GM12878 (cell line): Measurements from ENCODE around the gene CIDEC. TPM values are rescaled to one million over a fixed set of nuclear protein-coding genes. Genes with fewer than 3 reads are reported as not detected.
A peak's percentile ranks its signal among the peaks of the same experiment; 100 is the strongest.

Experiments used
- ATAC-seq: fragments of 200-7000 bp; cut with Tn5 transposase; 3 replicates; pipeline ENCODE4 v1.9.1; 2020; ENCODE audit warnings: mild to moderate bottlenecking, moderate library complexity
- BruUV-seq: library from RNA; stranded (reverse); fragments of 400-500 nt; replicated peaks from 2 replicates; lab custom pipeline; 2021; lab: Mats Ljungman, UMichigan
- CTCF ChIA-PET: fragments of 300-600 bp; sonication (Branson Sonifier 250); formaldehyde crosslinking; extraction: SDS; loops from one replicate; lab custom pipeline; 2021; ENCODE audit warnings: inconsistent platforms; lab: Yijun Ruan, JAX
- POLR2A ChIA-PET: fragments of 350-600 bp; formaldehyde crosslinking; extraction: SDS; loops from one replicate; lab custom pipeline; 2021; ENCODE audit warnings: inconsistent platforms; lab: Charles Lee
- RAD21 ChIA-PET: fragments of 300-600 bp; sonication (Branson Sonifier 250); formaldehyde crosslinking; loops from one replicate; lab custom pipeline; 2023; ENCODE audit warnings: antibody characterized with exemption; ENCODE audit not compliant: unreplicated experiment; lab: Charles Lee
- SMC1A ChIA-PET: fragments of 300-600 bp; sonication (Branson Sonifier 250); formaldehyde crosslinking; loops from one replicate; lab custom pipeline; 2023; ENCODE audit not compliant: unreplicated experiment, uncharacterized antibody; lab: Charles Lee
- DNase-seq: peaks from one replicate; pipeline ENCODE4 v3.0.0-alpha.2; 2011; ENCODE audit warnings: low read depth, low spot score
- FAIRE-seq: peaks from 3 replicates; lab custom pipeline; 2011; peaks lifted over from hg19 to GRCh38; lab: Jason Lieb, UNC
- H2AFZ ChIP-seq: 2 replicates; pipeline ENCODE4 v1.6.0; 2011; ENCODE audit warnings: low read depth, low read length, control low read depth; ENCODE audit not compliant: control insufficient read depth
- H3K27ac ChIP-seq: 2 replicates; pipeline ENCODE4 v1.5.1; 2011; ENCODE audit warnings: control low read depth; ENCODE audit not compliant: control insufficient read depth, insufficient read depth
- H3K27me3 ChIP-seq, 2 experiments: replicated peaks in 1 of 2; 2 replicates each; pipeline versions ENCODE4 v1.6.0 to v1.6.1; 2011; ENCODE audit warnings: low read length in 1 of 2; ENCODE audit not compliant: control insufficient read depth in 2 of 2, insufficient read depth in 2 of 2
- H3K36me3 ChIP-seq, 2 experiments: 2 replicates each; pipeline ENCODE4 v1.5.1; 2011; ENCODE audit warnings: low read length in 1 of 2; ENCODE audit not compliant: control insufficient read depth in 2 of 2, insufficient read depth in 2 of 2
- H3K4me1 ChIP-seq: 2 replicates; pipeline ENCODE4 v1.6.1; 2011; ENCODE audit warnings: mild to moderate bottlenecking, low read length, moderate library complexity, mixed read lengths; ENCODE audit not compliant: control insufficient read depth, insufficient read depth
- H3K4me2 ChIP-seq: 2 replicates; pipeline ENCODE4 v1.6.0; 2011; ENCODE audit warnings: control low read depth; ENCODE audit not compliant: control insufficient read depth, insufficient read depth
- H3K4me3 ChIP-seq: fragments of 200-600 bp; sonication (generic); 2 replicates; pipeline ENCODE4 v1.5.1; 2016
- H3K79me2 ChIP-seq: 2 replicates; pipeline ENCODE4 v1.6.0; 2011; ENCODE audit warnings: low read length; ENCODE audit not compliant: control insufficient read depth, insufficient read depth
- H3K9ac ChIP-seq: 2 replicates; pipeline ENCODE4 v1.8.0; 2011; ENCODE audit warnings: low read length, control low read depth, mixed read lengths; ENCODE audit not compliant: control insufficient read depth, insufficient read depth
- H3K9me3 ChIP-seq: replicated peaks from 3 replicates; pipeline ENCODE4 v1.5.1; 2011; ENCODE audit warnings: mild to moderate bottlenecking, low read length; ENCODE audit not compliant: control insufficient read depth, insufficient read depth
- H4K20me1 ChIP-seq: 2 replicates; pipeline ENCODE4 v1.6.0; 2011; ENCODE audit not compliant: control insufficient read depth, insufficient read depth
- BMI1 ChIP-seq: fragments of 450-650 bp; IDR thresholded peaks from 2 replicates; pipeline ENCODE4 v1.6.1; 2016; ENCODE audit warnings: mild to moderate bottlenecking, moderate library complexity, borderline replicate concordance
- CEBPB ChIP-seq, 2 experiments: fragments of 150-350 bp in 1 of 2; IDR thresholded peaks; 2 replicates each; pipeline ENCODE4 v1.6.1; 2012 to 2014; ENCODE audit warnings: low read depth in 2 of 2, low read length in 2 of 2, borderline replicate concordance in 1 of 2, inconsistent platforms in 1 of 2
- CHD2 ChIP-seq: IDR thresholded peaks from 2 replicates; pipeline ENCODE4 v1.6.1; 2011; ENCODE audit warnings: low read depth, low read length, improper control_type of control experiment, borderline replicate concordance
- HDGF ChIP-seq: fragments of 450-650 bp; IDR thresholded peaks from 2 replicates; pipeline ENCODE4 v1.6.1; 2016; ENCODE audit warnings: antibody characterized with exemption
- IKZF2 ChIP-seq, 2 experiments: fragments of 450-650 bp; IDR thresholded peaks; 2 replicates each; pipeline ENCODE4 v1.6.1; 2017; ENCODE audit warnings: mild to moderate bottlenecking in 2 of 2, moderate library complexity in 2 of 2
- MEF2B ChIP-seq: fragments of 450-650 bp; IDR thresholded peaks from 2 replicates; pipeline ENCODE4 v1.6.1; 2018; ENCODE audit warnings: mild to moderate bottlenecking, moderate library complexity; ENCODE audit not compliant: partially characterized antibody, poor library complexity, severe bottlenecking
- NFYB ChIP-seq: IDR thresholded peaks from 2 replicates; pipeline ENCODE4 v1.6.1; 2011; ENCODE audit warnings: low read depth, mild to moderate bottlenecking, low read length, improper control_type of control experiment, moderate library complexity; ENCODE audit not compliant: insufficient read depth
- POLR2AphosphoS2 ChIP-seq: IDR thresholded peaks from 2 replicates; pipeline ENCODE4 v1.6.1; 2011; ENCODE audit warnings: low read depth, mild to moderate bottlenecking, low read length, improper control_type of control experiment, moderate library complexity
- SREBF1 ChIP-seq: IDR thresholded peaks from 2 replicates; pipeline ENCODE4 v1.6.1; 2012; ENCODE audit warnings: mild to moderate bottlenecking, low read length
- SREBF2 ChIP-seq: IDR thresholded peaks from 2 replicates; pipeline ENCODE4 v1.6.1; 2012; ENCODE audit warnings: mild to moderate bottlenecking, low read length
- YY1 ChIP-seq: IDR thresholded peaks from 2 replicates; pipeline ENCODE4 v1.6.1; 2011; ENCODE audit warnings: low read depth, mild to moderate bottlenecking, low read length
- WGBS: methylation state at CpG from one replicate; pipeline ENCODE4 v1.1.6; 2016; ENCODE audit warnings: low lambda C conversion rate; ENCODE audit not compliant: insufficient replicate concordance, insufficient coverage; ENCODE audit errors: missing lambda C conversion rate; 5-methylcytosine and 5-hydroxymethylcytosine counted together
- in situ Hi-C: fragments of 300-500 bp; cut with MboI; formaldehyde crosslinking; loops from 9 replicates; pipeline ENCODE4 v1.14.3; 2018; ENCODE audit warnings: mixed read lengths
- intact Hi-C: fragments of 100-400 bp; cut with micrococcal nuclease; formaldehyde crosslinking; loops from one replicate; pipeline ENCODE4 v1.14.2; 2022; ENCODE audit not compliant: unreplicated experiment
- polyA plus RNA-seq, 11 experiments: library from polyadenylated mRNA; depleted of rRNA in 4 of 11; unstranded in 6 of 11; stranded (reverse) in 5 of 11; fragments of >200 nt; fragmentation: Nextera tagmentation in 4 of 11; fragmentation: Illumina TruSeq in 1 of 11; extraction: Ambion mirVana in 4 of 11; extraction: Trizol in 1 of 11; gene quantifications; 1 replicate in 1 of 11; 2 replicates in 10 of 11; pipeline versions ENCODE4 v1.2.1 to v1.2.3, GENCODE V29; 2011 to 2016; ENCODE audit warnings: inconsistent platforms in 2 of 11, missing spikeins in 2 of 11, low read depth in 1 of 11
- total RNA-seq, 4 experiments: library from RNA; depleted of rRNA in 3 of 4; stranded (reverse); fragments of >200 nt in 3 of 4; fragmentation: Illumina TruSeq in 1 of 4; extraction: Trizol in 1 of 4; gene quantifications; 2 replicates each; pipeline versions ENCODE4 v1.2.1 to v1.2.3, GENCODE V29; 2013 to 2021
- TF ChIP-seq, protein P1 (sequence below): fragments of 450-650 bp; formaldehyde crosslinking; IDR thresholded peaks from 2 replicates; pipeline ENCODE4 v1.5.0; 2022; ENCODE audit warnings: mild to moderate bottlenecking, missing genetic modification characterization
- TF ChIP-seq, protein P2 (sequence below): fragments of 450-650 bp; conservative IDR thresholded peaks from 2 replicates; pipeline ENCODE4 v1.6.1; 2017; ENCODE audit warnings: mild to moderate bottlenecking, moderate library complexity

Gene CIDEC
- total and polyA plus RNA-seq, 10 of the 15 experiments (the other 5 are each of a cell fraction or from before 2014, with no cell fraction given) = 0.10 to 0.49 TPM; not detected in 8

DNA sequence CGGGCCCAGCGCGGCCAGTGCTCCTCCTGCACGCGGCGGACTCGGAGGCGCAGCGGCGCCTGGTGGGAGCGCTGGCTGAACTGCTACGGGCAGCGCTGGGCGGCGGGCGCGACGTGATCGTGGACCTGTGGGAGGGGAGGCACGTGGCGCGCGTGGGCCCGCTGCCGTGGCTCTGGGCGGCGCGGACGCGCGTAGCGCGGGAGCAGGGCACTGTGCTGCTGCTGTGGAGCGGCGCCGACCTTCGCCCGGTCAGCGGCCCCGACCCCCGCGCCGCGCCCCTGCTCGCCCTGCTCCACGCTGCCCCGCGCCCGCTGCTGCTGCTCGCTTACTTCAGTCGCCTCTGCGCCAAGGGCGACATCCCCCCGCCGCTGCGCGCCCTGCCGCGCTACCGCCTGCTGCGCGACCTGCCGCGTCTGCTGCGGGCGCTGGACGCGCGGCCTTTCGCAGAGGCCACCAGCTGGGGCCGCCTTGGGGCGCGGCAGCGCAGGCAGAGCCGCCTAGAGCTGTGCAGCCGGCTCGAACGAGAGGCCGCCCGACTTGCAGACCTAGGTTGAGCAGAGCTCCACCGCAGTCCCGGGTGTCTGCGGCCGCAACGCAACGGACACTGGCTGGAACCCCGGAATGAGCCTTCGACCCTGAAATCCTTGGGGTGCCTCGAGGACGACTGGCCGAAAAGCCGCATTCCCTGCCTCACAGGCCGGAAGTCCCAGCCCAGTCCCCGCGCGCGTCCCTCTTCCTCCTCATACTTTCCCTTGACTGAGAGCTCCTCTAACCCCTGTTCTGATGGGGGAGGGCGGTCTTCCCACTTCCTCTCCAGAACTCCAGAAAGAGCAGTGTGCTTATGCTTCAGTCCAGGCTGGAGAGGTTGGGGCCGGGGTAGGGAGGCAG lies 35.4 kb upstream of the CIDEC start:
- Histone ChIP-seq H3K4me2 (peak overlapping the region; percentile 98), H3K4me1 (peaks cover 10% of the 10 kb centered on the region), H3K27me3 (peaks cover 0 to 2% of the 10 kb centered on the region in 2 experiments; a peak in 1 of 4 replicates), H3K36me3 (no peaks in the 10 kb centered on the region), H2AFZ (peak overlapping the region; percentile 81), H4K20me1 (no peaks in the 10 kb centered on the region), H3K79me2 (no peaks in the 10 kb centered on the region), H3K9ac (no peak overlapping the region; the same call in 1 of the 2 replicates), H3K4me3 (peak overlapping the region; percentile 54), H3K27ac (no peak overlapping the region), H3K9me3 (no peaks in the 10 kb centered on the region)
- DNase-seq = no peak
- WGBS = 11% methylated on average over 71 of the region's 99 CpGs
- intact Hi-C loops = no loop called here
- ChIA-PET SMC1A (interaction anchor here (0.5 to 0.6 kb wide), 2 partner anchors 16 to 24 kb away, joined by 3 read pairs; no protein-coding TSS in a partner anchor), POLR2A (interaction anchor here (0.6 kb wide), 1 partner anchor 24 kb away, joined by 5 read pairs; no protein-coding TSS in a partner anchor), CTCF (interaction anchor here (4.4 kb wide), 1 partner anchor 18 kb away, joined by 31 read pairs; the partner anchor contains the start of gene CRELD1), RAD21 (interaction anchor here (1.2 kb wide), 1 partner anchor 18 kb away, joined by 5 read pairs; the partner anchor contains the start of gene CRELD1)
- FAIRE-seq = no peak
- no TSS peak for BruUV-seq
- peak; percentile 79 for ATAC-seq
- in situ Hi-C loops = no loop called here
- TF ChIP-seq HDGF (no peak), POLR2AphosphoS2 (no peak), CHD2 (no peak), SREBF1 (no peak), BMI1 (no peak), SREBF2 (no peak), YY1 (no peak), MEF2B (no peak), NFYB (no peak), CEBPB (IDR thresholded peaks at IDR 0.05; ENCODE audit: borderline replicate concordance in 1 of 2, low read depth in 2 of 2, low read length in 2 of 2) (no peak), IKZF2 (IDR thresholded peaks at IDR 0.05) (peak; percentile 20 to 32; a peak in 2 of 4 replicates)
- TF ChIP-seq, protein P1, sequence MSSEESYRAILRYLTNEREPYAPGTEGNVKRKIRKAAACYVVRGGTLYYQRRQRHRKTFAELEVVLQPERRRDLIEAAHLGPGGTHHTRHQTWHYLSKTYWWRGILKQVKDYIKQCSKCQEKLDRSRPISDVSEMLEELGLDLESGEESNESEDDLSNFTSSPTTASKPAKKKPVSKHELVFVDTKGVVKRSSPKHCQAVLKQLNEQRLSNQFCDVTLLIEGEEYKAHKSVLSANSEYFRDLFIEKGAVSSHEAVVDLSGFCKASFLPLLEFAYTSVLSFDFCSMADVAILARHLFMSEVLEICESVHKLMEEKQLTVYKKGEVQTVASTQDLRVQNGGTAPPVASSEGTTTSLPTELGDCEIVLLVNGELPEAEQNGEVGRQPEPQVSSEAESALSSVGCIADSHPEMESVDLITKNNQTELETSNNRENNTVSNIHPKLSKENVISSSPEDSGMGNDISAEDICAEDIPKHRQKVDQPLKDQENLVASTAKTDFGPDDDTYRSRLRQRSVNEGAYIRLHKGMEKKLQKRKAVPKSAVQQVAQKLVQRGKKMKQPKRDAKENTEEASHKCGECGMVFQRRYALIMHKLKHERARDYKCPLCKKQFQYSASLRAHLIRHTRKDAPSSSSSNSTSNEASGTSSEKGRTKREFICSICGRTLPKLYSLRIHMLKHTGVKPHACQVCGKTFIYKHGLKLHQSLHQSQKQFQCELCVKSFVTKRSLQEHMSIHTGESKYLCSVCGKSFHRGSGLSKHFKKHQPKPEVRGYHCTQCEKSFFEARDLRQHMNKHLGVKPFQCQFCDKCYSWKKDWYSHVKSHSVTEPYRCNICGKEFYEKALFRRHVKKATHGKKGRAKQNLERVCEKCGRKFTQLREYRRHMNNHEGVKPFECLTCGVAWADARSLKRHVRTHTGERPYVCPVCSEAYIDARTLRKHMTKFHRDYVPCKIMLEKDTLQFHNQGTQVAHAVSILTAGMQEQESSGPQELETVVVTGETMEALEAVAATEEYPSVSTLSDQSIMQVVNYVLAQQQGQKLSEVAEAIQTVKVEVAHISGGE = no peak
- TF ChIP-seq, protein P2, sequence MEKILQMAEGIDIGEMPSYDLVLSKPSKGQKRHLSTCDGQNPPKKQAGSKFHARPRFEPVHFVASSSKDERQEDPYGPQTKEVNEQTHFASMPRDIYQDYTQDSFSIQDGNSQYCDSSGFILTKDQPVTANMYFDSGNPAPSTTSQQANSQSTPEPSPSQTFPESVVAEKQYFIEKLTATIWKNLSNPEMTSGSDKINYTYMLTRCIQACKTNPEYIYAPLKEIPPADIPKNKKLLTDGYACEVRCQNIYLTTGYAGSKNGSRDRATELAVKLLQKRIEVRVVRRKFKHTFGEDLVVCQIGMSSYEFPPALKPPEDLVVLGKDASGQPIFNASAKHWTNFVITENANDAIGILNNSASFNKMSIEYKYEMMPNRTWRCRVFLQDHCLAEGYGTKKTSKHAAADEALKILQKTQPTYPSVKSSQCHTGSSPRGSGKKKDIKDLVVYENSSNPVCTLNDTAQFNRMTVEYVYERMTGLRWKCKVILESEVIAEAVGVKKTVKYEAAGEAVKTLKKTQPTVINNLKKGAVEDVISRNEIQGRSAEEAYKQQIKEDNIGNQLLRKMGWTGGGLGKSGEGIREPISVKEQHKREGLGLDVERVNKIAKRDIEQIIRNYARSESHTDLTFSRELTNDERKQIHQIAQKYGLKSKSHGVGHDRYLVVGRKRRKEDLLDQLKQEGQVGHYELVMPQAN = 0 out of 2 replicates have a peak, but pooled peaks have one; percentile 36
